ENCODE results near the gene GPC6. TPM values are rescaled to one million over a fixed set of nuclear protein-coding genes. Genes with fewer than 3 reads are reported as not detected.

Gene GPC6
- total RNA-seq, 2 donors from 2014 or later = 1.6 to 4.0 TPM

DNA sequence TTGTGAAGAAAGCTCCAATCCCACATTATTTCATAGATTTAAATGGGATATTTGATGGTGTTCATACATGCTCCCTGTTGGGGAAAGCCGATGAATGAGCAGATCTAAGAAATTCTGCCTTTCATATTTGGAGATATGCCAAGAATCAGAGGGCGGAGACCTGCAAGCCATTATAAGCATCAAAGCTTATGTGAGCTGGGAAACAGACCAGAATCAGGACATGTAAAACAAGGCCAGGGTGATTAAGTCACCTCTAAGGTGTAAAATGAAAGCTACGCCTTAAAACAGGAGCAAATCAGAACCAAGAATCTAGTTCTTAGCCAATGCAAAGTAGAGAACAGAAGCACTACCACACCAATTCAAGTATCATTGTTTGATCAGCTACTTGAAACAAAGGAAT, 860.5 kb downstream of the GPC6 start:
- TF ChIP-seq, protein P1, sequence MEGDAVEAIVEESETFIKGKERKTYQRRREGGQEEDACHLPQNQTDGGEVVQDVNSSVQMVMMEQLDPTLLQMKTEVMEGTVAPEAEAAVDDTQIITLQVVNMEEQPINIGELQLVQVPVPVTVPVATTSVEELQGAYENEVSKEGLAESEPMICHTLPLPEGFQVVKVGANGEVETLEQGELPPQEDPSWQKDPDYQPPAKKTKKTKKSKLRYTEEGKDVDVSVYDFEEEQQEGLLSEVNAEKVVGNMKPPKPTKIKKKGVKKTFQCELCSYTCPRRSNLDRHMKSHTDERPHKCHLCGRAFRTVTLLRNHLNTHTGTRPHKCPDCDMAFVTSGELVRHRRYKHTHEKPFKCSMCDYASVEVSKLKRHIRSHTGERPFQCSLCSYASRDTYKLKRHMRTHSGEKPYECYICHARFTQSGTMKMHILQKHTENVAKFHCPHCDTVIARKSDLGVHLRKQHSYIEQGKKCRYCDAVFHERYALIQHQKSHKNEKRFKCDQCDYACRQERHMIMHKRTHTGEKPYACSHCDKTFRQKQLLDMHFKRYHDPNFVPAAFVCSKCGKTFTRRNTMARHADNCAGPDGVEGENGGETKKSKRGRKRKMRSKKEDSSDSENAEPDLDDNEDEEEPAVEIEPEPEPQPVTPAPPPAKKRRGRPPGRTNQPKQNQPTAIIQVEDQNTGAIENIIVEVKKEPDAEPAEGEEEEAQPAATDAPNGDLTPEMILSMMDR (IDR thresholded peaks at IDR 0.05) = no peak
- TF ChIP-seq POLR2A (IDR thresholded peaks at IDR 0.05) = no peak
- Histone ChIP-seq H3K36me3 (replicated peaks in 1 of 2; ENCODE audit: insufficient read depth in 1 of 2, low read depth in 2 of 2) (no peaks in the 10 kb centered on the region), H3K27me3 (no peaks in the 10 kb centered on the region), H3K27ac (no peak overlapping the region), H3K4me3 (no peak overlapping the region), H3K4me1 (no peaks in the 10 kb centered on the region), H3K9me3 (no peaks in the 10 kb centered on the region)
- intact Hi-C loops (cut with DNase I) = no loop called here
- WGBS, 2 donors = 86 to 89% methylated on average over 3 of the region's 3 CpGs
- DNase-seq (no peak), ATAC-seq (no peak)

DNA sequence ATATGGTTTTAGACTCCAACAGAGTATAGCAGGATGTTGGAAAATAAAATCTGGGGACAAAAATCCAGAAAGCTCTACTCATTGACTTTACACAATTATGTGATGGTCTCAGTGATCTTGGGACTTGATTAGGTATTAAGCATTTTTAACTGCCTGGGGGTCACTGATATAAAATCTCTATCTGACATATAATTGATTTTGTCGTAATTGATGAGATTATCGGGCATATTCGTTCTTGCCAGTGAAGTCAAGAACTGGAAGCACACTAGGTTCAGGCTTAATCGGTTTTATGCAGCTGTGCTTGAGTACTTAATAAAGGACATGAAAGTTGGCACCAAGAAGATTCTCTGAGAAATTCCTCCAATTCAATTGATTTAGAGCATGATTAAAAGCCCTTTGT, 862.1 kb downstream of the GPC6 start:
- H3K27ac ChIP-seq = no peak overlapping the region
- ATAC-seq (no peak), DNase-seq (no peak)
- no peaks in the 10 kb centered on the region for H3K27me3 ChIP-seq
- no peaks in the 10 kb centered on the region for H3K9me3 ChIP-seq
- intact Hi-C loops (cut with DNase I) = no loop called here
- TF ChIP-seq POLR2A (IDR thresholded peaks at IDR 0.05) = no peak
- TF ChIP-seq, protein P1 (IDR thresholded peaks at IDR 0.05) = no peak
- H3K36me3 ChIP-seq (replicated peaks in 1 of 2; ENCODE audit: insufficient read depth in 1 of 2, low read depth in 2 of 2) = no peaks in the 10 kb centered on the region
- no peak overlapping the region for H3K4me3 ChIP-seq
- WGBS, 2 donors = 42 to 45% methylated on average over 4 of the region's 4 CpGs
- H3K4me1 ChIP-seq = no peaks in the 10 kb centered on the region

DNA sequence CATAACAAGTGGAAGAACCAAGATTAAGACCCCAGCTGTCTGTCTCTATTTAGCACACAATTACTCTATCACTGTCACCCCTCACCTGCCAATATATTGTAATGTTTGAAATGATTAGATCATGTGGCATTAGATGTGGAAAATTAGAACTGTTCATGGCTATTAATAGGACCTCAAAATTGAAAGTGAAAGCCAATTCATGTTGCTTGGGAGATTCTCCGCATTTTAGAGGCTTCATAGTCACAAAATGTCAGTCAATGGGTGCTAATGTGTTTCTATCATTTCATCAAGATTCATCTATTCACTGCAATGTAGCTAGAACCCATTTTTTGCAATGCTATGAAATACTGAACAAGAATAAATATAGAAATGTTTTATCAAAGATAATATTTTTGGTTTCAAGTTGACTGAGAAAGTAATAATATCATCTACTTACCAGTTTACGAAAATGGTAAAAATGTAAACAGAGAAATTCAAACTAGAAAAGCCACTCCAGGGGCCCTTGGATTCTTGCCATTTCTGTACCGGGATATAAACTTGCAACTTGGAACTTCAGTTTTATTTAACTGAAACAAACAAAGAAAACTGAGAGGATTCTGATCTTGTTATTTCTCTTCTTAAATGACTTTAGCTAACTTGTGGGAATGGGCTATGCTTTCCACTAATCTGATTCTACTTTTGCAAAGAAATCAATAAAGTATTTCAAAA, 864.3 kb downstream of the GPC6 start:
- TF ChIP-seq, protein P1 (IDR thresholded peaks at IDR 0.05) = no peak
- no peak for TF ChIP-seq POLR2A (IDR thresholded peaks at IDR 0.05)
- intact Hi-C loops (cut with DNase I) = no loop called here
- H3K9me3 ChIP-seq = no peaks in the 10 kb centered on the region
- H3K4me1 ChIP-seq = no peaks in the 10 kb centered on the region
- ATAC-seq (no peak), DNase-seq (no peak)
- H3K27me3 ChIP-seq = no peaks in the 10 kb centered on the region
- H3K4me3 ChIP-seq = no peak overlapping the region
- 44 to 52% methylated on average over 3 of the region's 3 CpGs for WGBS, 2 donors
- no peaks in the 10 kb centered on the region for H3K36me3 ChIP-seq (replicated peaks in 1 of 2; ENCODE audit: insufficient read depth in 1 of 2, low read depth in 2 of 2)
- H3K27ac ChIP-seq = no peak overlapping the region

DNA sequence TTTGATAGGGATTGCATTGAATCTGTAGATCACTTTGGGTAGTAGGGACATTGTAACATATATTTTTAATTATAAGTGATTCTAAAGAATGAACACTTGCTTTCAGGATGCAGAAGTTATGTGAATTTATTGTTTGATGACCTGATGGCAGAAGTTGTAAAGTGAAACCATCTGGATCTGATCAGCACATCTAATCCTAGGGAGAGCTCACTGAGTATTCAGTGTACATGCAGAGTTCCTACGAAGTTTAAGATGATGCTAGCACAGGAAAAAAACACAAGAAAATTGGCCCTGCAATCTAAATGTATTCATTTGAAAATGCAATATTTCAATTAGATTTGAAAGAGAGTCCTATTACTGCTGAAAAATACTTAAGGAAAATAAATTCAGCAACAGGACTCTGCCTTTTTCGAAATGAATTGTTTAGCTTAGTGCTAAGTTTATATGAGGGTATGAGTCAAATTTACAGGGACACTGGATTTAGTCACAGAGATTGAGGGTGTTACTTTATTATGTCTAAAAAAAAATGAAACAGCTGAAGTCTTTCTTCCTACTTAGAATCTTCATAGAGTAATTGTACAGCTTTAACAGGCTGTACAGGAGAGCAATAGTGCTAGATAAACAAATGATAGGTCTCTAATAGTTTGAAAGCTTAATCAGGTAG, 867.2 kb downstream of the GPC6 start:
- no peaks in the 10 kb centered on the region for H3K4me1 ChIP-seq
- ATAC-seq (no peak), DNase-seq (no peak)
- no peak overlapping the region for H3K4me3 ChIP-seq
- no peaks in the 10 kb centered on the region for H3K36me3 ChIP-seq (replicated peaks in 1 of 2; ENCODE audit: insufficient read depth in 1 of 2, low read depth in 2 of 2)
- intact Hi-C loops (cut with DNase I) = no loop called here
- H3K27ac ChIP-seq = no peak overlapping the region
- H3K27me3 ChIP-seq = no peaks in the 10 kb centered on the region
- no peaks in the 10 kb centered on the region for H3K9me3 ChIP-seq
- TF ChIP-seq, protein P1 (IDR thresholded peaks at IDR 0.05) = no peak
- TF ChIP-seq POLR2A (IDR thresholded peaks at IDR 0.05) = no peak
- 60 to 64% methylated on average over 2 of the region's 2 CpGs for WGBS, 2 donors
